ENCODE measurements around the gene CNTN4. TPM values are rescaled to one million over a fixed set of nuclear protein-coding genes. Genes with fewer than 3 reads are reported as not detected.

CNTN4 gene
- total RNA-seq, 1 donor from 2014 or later, result 48.3 TPM

- no peak overlapping the region for H3K4me3 Mint-ChIP-seq (ENCODE audit: unreplicated experiment)
- H3K4me1 Mint-ChIP-seq (ENCODE audit: unreplicated experiment), result no peaks in the 10 kb centered on the region
- H3K9me3 Mint-ChIP-seq (ENCODE audit: unreplicated experiment), result peaks cover 34% of the 10 kb centered on the region
- H3K36me3 Mint-ChIP-seq (ENCODE audit: unreplicated experiment), result no peaks in the 10 kb centered on the region
- TF ChIP-seq CTCF (IDR thresholded peaks at IDR 0.05), result no peak
- DNase-seq (ENCODE audit: extremely low spot score, unreplicated experiment), result no peak
- H3K27ac Mint-ChIP-seq (ENCODE audit: unreplicated experiment), result no peak overlapping the region
- no peaks in the 10 kb centered on the region for H3K27me3 Mint-ChIP-seq (ENCODE audit: unreplicated experiment)
Measured at GRCh38 chr3:2535206-2535605, 436.5 kb downstream of the CNTN4 start.

GRCh38 chr3:2536575-2536974 lies 437.9 kb downstream of the CNTN4 start:
- H3K4me3 Mint-ChIP-seq (ENCODE audit: unreplicated experiment), result no peak overlapping the region
- no peaks in the 10 kb centered on the region for H3K36me3 Mint-ChIP-seq (ENCODE audit: unreplicated experiment)
- no peak for DNase-seq (ENCODE audit: extremely low spot score, unreplicated experiment)
- no peak for TF ChIP-seq CTCF (IDR thresholded peaks at IDR 0.05)
- no peak overlapping the region for H3K27ac Mint-ChIP-seq (ENCODE audit: unreplicated experiment)
- H3K9me3 Mint-ChIP-seq (ENCODE audit: unreplicated experiment), result peaks cover 22% of the 10 kb centered on the region
- H3K27me3 Mint-ChIP-seq (ENCODE audit: unreplicated experiment), result no peaks in the 10 kb centered on the region
- no peaks in the 10 kb centered on the region for H3K4me1 Mint-ChIP-seq (ENCODE audit: unreplicated experiment)

- DNase-seq (ENCODE audit: extremely low spot score, unreplicated experiment), result no peak
- Mint-ChIP-seq H3K4me3 (ENCODE audit: unreplicated experiment) (no peak overlapping the region), H3K27me3 (ENCODE audit: unreplicated experiment) (no peaks in the 10 kb centered on the region), H3K36me3 (ENCODE audit: unreplicated experiment) (no peaks in the 10 kb centered on the region), H3K4me1 (ENCODE audit: unreplicated experiment) (no peaks in the 10 kb centered on the region), H3K9me3 (ENCODE audit: unreplicated experiment) (peaks cover 23% of the 10 kb centered on the region), H3K27ac (ENCODE audit: unreplicated experiment) (no peak overlapping the region)
- TF ChIP-seq CTCF (IDR thresholded peaks at IDR 0.05), result no peak
Measured at GRCh38 chr3:2540115-2540514, 441.4 kb downstream of the CNTN4 start.

GRCh38 chr3:2543247-2543646 lies 444.6 kb downstream of the CNTN4 start:
- H3K36me3 Mint-ChIP-seq (ENCODE audit: unreplicated experiment), result no peaks in the 10 kb centered on the region
- DNase-seq (ENCODE audit: extremely low spot score, unreplicated experiment), result no peak
- peaks cover 31% of the 10 kb centered on the region for H3K9me3 Mint-ChIP-seq (ENCODE audit: unreplicated experiment)
- H3K4me1 Mint-ChIP-seq (ENCODE audit: unreplicated experiment), result no peaks in the 10 kb centered on the region
- no peak for TF ChIP-seq CTCF (IDR thresholded peaks at IDR 0.05)
- H3K27me3 Mint-ChIP-seq (ENCODE audit: unreplicated experiment), result no peaks in the 10 kb centered on the region
- no peak overlapping the region for H3K27ac Mint-ChIP-seq (ENCODE audit: unreplicated experiment)
- no peak overlapping the region for H3K4me3 Mint-ChIP-seq (ENCODE audit: unreplicated experiment)

- Mint-ChIP-seq H3K4me3 (ENCODE audit: unreplicated experiment) (no peak overlapping the region), H3K4me1 (ENCODE audit: unreplicated experiment) (no peaks in the 10 kb centered on the region), H3K27ac (ENCODE audit: unreplicated experiment) (no peak overlapping the region), H3K27me3 (ENCODE audit: unreplicated experiment) (no peaks in the 10 kb centered on the region), H3K9me3 (ENCODE audit: unreplicated experiment) (peaks cover 34% of the 10 kb centered on the region), H3K36me3 (ENCODE audit: unreplicated experiment) (no peaks in the 10 kb centered on the region)
- no peak for TF ChIP-seq CTCF (IDR thresholded peaks at IDR 0.05)
- no peak for DNase-seq (ENCODE audit: extremely low spot score, unreplicated experiment)
Measured at GRCh38 chr3:2544212-2544611, 445.5 kb downstream of the CNTN4 start.

Data from osteocyte (in vitro differentiated cells).